Breast epithelium (tissue), 4 donors: ENCODE results near the gene ITPR2. TPM values are rescaled to one million over a fixed set of nuclear protein-coding genes. Genes with fewer than 3 reads are reported as not detected.

Source experiments
- DNase-seq, 2 donors: peaks; one replicate each; pipeline ENCODE4 v3.0.0-alpha.2; 2019; ENCODE audit warnings: low spot score in 2 of 2
- H3K27ac ChIP-seq, 2 donors: fragments of 200-600 bp; sonication (generic) in 1 of 2; one replicate each; pipeline ENCODE4 v1.5.1; 2016 to 2019; ENCODE audit warnings: mild to moderate bottlenecking in 1 of 2
- H3K27me3 ChIP-seq, 2 donors: fragments of 200-600 bp; sonication (generic) in 1 of 2; one replicate each; pipeline versions ENCODE4 v1.5.1 to v1.6.0; 2017 to 2019; ENCODE audit warnings: control low read depth in 1 of 2, mild to moderate bottlenecking in 1 of 2
- H3K36me3 ChIP-seq: fragments of 200-600 bp; one replicate; pipeline ENCODE4 v1.5.1; 2019
- H3K4me1 ChIP-seq, 2 donors: fragments of 200-600 bp; sonication (generic); one replicate each; pipeline ENCODE4 v1.5.1; 2016 to 2019; ENCODE audit warnings: control low read depth in 1 of 2
- H3K4me3 ChIP-seq, 3 donors: fragments of 200-600 bp; sonication (generic); 1 replicate in 2 of 3; 2 replicates in 1 of 3; pipeline ENCODE4 v1.5.1; 2016 to 2019; ENCODE audit warnings: mild to moderate bottlenecking in 3 of 3, moderate library complexity in 2 of 3
- H3K9me3 ChIP-seq, 2 donors: fragments of 200-600 bp; sonication (generic) in 1 of 2; one replicate each; pipeline ENCODE4 v1.5.1; 2016 to 2019; ENCODE audit warnings: control low read depth in 1 of 2
- CTCF ChIP-seq, 3 donors: fragments of 450-650 bp; IDR thresholded peaks; one replicate each; pipeline ENCODE4 v1.5.1; 2016 to 2017; ENCODE audit warnings: antibody characterized with exemption in 3 of 3, mild to moderate bottlenecking in 3 of 3, moderate library complexity in 3 of 3
- POLR2A ChIP-seq: fragments of 450-650 bp; IDR thresholded peaks from one replicate; pipeline ENCODE4 v1.6.1; 2016; ENCODE audit warnings: antibody characterized with exemption, mild to moderate bottlenecking, moderate library complexity
- POLR2AphosphoS5 ChIP-seq, 3 donors: sonication (generic); formaldehyde crosslinking; IDR thresholded peaks; one replicate each; pipeline ENCODE4 v1.6.1; 2017; ENCODE audit warnings: antibody characterized with exemption in 3 of 3
- intact Hi-C: fragments of 100-400 bp; cut with DNase I; formaldehyde crosslinking; loops from one replicate; pipeline ENCODE4 v1.15.1; 2023; ENCODE audit warnings: low total_unique reads
- total RNA-seq, 3 donors: library from RNA; depleted of rRNA; stranded (reverse); fragments of >200 nt; gene quantifications; one replicate each; pipeline ENCODE4 v1.1.0, GENCODE V29; 2016

The ITPR2 gene
- total RNA-seq, 3 donors from 2014 or later: 47.2 to 95.0 (median 66.5) TPM

DNA sequence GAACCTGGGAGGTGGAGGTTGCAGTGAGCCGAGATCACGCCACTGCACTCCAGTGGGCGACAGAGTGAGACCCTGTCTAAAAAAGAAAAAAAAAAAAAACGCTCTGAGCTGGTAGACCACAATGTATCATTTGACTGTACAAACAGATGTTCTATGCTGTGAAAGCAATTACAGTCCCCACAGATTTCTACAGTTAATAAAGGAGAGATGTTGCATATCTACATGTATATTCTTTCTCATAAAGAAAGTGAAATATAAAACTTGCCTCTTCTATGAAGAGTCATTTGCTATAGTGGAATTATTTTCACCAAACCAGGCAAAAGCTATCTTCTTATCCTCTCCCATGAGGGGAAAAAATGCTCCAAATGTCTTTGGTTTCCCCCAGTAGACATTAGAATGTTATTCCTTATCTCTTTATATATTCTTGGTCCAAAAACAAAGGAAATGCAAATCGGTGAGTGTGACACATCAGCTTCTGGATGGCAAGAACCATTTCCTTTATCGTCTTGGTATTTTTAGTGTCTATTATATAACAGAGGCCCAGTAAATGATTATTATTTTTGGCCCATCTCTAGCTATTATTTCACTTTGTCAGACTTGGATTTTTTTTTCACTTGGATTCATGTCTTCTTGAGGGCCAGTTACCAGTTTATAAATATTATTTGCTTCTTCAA, 407.3 kb downstream of the ITPR2 start:
- no peaks in the 10 kb centered on the region for H3K4me1 ChIP-seq
- H3K36me3 ChIP-seq: no peaks in the 10 kb centered on the region
- H3K9me3 ChIP-seq: no peaks in the 10 kb centered on the region
- intact Hi-C loops: no loop called here
- DNase-seq: no peak
- TF ChIP-seq POLR2A: no peak
- TF ChIP-seq CTCF (IDR thresholded peaks at IDR 0.05): no peak
- no peak for TF ChIP-seq POLR2AphosphoS5 (IDR thresholded peaks at IDR 0.05)
- no peak overlapping the region for H3K27ac ChIP-seq
- no peaks in the 10 kb centered on the region for H3K27me3 ChIP-seq
- H3K4me3 ChIP-seq: no peak overlapping the region

- H3K27ac ChIP-seq: no peak overlapping the region
- H3K4me3 ChIP-seq: no peak overlapping the region
- no peaks in the 10 kb centered on the region for H3K27me3 ChIP-seq
- H3K4me1 ChIP-seq: no peaks in the 10 kb centered on the region
- no peaks in the 10 kb centered on the region for H3K9me3 ChIP-seq
- DNase-seq: no peak
- TF ChIP-seq POLR2A (no peak), POLR2AphosphoS5 (IDR thresholded peaks at IDR 0.05) (no peak), CTCF (IDR thresholded peaks at IDR 0.05) (no peak)
- intact Hi-C loops: loop anchor here (5.0 kb wide), 1 partner anchor 236 kb away; no protein-coding TSS in a partner anchor
- no peaks in the 10 kb centered on the region for H3K36me3 ChIP-seq
These were observed 410.1 kb downstream of the ITPR2 start for GRCh38 chr12:26422839-26423398.

GRCh38 chr12:26416550-26416949, 416.4 kb downstream of the ITPR2 start:
- no peaks in the 10 kb centered on the region for H3K36me3 ChIP-seq
- intact Hi-C loops: no loop called here
- TF ChIP-seq POLR2A: no peak
- TF ChIP-seq CTCF (IDR thresholded peaks at IDR 0.05): no peak
- TF ChIP-seq POLR2AphosphoS5 (IDR thresholded peaks at IDR 0.05): no peak
- H3K27ac ChIP-seq: no peak overlapping the region
- H3K4me1 ChIP-seq: no peaks in the 10 kb centered on the region
- H3K9me3 ChIP-seq: no peaks in the 10 kb centered on the region
- no peak overlapping the region for H3K4me3 ChIP-seq
- no peaks in the 10 kb centered on the region for H3K27me3 ChIP-seq
- DNase-seq: no peak

GRCh38 chr12:26410689-26411088, 422.3 kb downstream of the ITPR2 start:
- Histone ChIP-seq H3K4me1 (no peaks in the 10 kb centered on the region), H3K9me3 (no peaks in the 10 kb centered on the region), H3K27ac (no peak overlapping the region), H3K4me3 (no peak overlapping the region), H3K36me3 (no peaks in the 10 kb centered on the region), H3K27me3 (no peaks in the 10 kb centered on the region)
- intact Hi-C loops: no loop called here
- no peak for DNase-seq
- no peak for TF ChIP-seq CTCF (IDR thresholded peaks at IDR 0.05)
- no peak for TF ChIP-seq POLR2A

- no peak for TF ChIP-seq POLR2AphosphoS5 (IDR thresholded peaks at IDR 0.05)
- TF ChIP-seq POLR2A: no peak
- TF ChIP-seq CTCF (IDR thresholded peaks at IDR 0.05): no peak
- H3K36me3 ChIP-seq: no peaks in the 10 kb centered on the region
- H3K27me3 ChIP-seq: no peaks in the 10 kb centered on the region
- H3K4me1 ChIP-seq: no peaks in the 10 kb centered on the region
- no peak overlapping the region for H3K27ac ChIP-seq
- DNase-seq: no peak
- H3K9me3 ChIP-seq: no peaks in the 10 kb centered on the region
- intact Hi-C loops: no loop called here
- no peak overlapping the region for H3K4me3 ChIP-seq
These were observed 426.2 kb downstream of the ITPR2 start for GRCh38 chr12:26406813-26407212.
